Measurements from ENCODE around the gene TMA16. TPM values are rescaled to one million over a fixed set of nuclear protein-coding genes. Genes with fewer than 3 reads are reported as not detected.
"Not testable (repeated sequence)": the region's sequence is repeated elsewhere in the genome, so short reads cannot be mapped to it uniquely, and the experiment has no call there.

Gene TMA16
- total RNA-seq, result 23.6 and 43.4 TPM in 2 replicates

GRCh38 chr4:163494360-163495241 lies at the start of gene TMA16:
Gene TMA16 (plus strand): TSS chr4:163494690. CDS start chr4:163494802, 112 bp downstream.
- H3K36me3 ChIP-seq (ENCODE audit: control insufficient read depth, insufficient read depth, low read length), result no peaks in the 10 kb centered on the region
- peak; percentile 43 for FAIRE-seq
- H3K4me3 ChIP-seq (ENCODE audit: low read depth, low read length), result peak within 1 kb of the TSS; percentile 72
- no peak for TF ChIP-seq CTCF (IDR thresholded peaks at IDR 0.05; ENCODE audit: insufficient read depth, low read length, severe bottlenecking)
- DNase-seq (ENCODE audit: low read depth), result peak; percentile 82
- no peaks in the 10 kb centered on the region for H3K27me3 ChIP-seq (ENCODE audit: control insufficient read depth, insufficient read depth, low read length)

- not testable (repeated sequence) for DNase-seq (ENCODE audit: low read depth); H3K27me3 ChIP-seq (ENCODE audit: control insufficient read depth, insufficient read depth, low read length); FAIRE-seq; H3K36me3 ChIP-seq (ENCODE audit: control insufficient read depth, insufficient read depth, low read length); H3K4me3 ChIP-seq (ENCODE audit: low read depth, low read length)
Observed at GRCh38 chr4:163447023-163447422, 47.5 kb upstream of the TMA16 start.

- Histone ChIP-seq H3K4me3 (ENCODE audit: low read depth, low read length) (no peak overlapping the region), H3K36me3 (ENCODE audit: control insufficient read depth, insufficient read depth, low read length) (no peaks in the 10 kb centered on the region), H3K27me3 (ENCODE audit: control insufficient read depth, insufficient read depth, low read length) (no peaks in the 10 kb centered on the region)
- no peak for DNase-seq (ENCODE audit: low read depth)
- no peak for FAIRE-seq
- TF ChIP-seq CTCF (IDR thresholded peaks at IDR 0.05; ENCODE audit: insufficient read depth, low read length, severe bottlenecking), result no peak
Observed at GRCh38 chr4:163447481-163447880, 47.0 kb upstream of the TMA16 start.

- FAIRE-seq (no peak), DNase-seq (ENCODE audit: low read depth) (peak; percentile 81)
- no peak overlapping the region for H3K4me3 ChIP-seq (ENCODE audit: low read depth, low read length)
- H3K36me3 ChIP-seq (ENCODE audit: control insufficient read depth, insufficient read depth, low read length), result no peaks in the 10 kb centered on the region
- TF ChIP-seq CTCF (IDR thresholded peaks at IDR 0.05; ENCODE audit: insufficient read depth, low read length, severe bottlenecking), result no peak
- H3K27me3 ChIP-seq (ENCODE audit: control insufficient read depth, insufficient read depth, low read length), result no peaks in the 10 kb centered on the region
Observed at GRCh38 chr4:163448540-163449203, 45.8 kb upstream of the TMA16 start.

GRCh38 chr4:163462556-163462955 lies 31.9 kb upstream of the TMA16 start:
- no peak for FAIRE-seq

More at GRCh38 chr4:163462556-163462955, 31.9 kb upstream of the TMA16 start:
- no peak for TF ChIP-seq CTCF (IDR thresholded peaks at IDR 0.05; ENCODE audit: insufficient read depth, low read length, severe bottlenecking)
- no peaks in the 10 kb centered on the region for H3K27me3 ChIP-seq (ENCODE audit: control insufficient read depth, insufficient read depth, low read length)
- no peak overlapping the region for H3K4me3 ChIP-seq (ENCODE audit: low read depth, low read length)
- DNase-seq (ENCODE audit: low read depth), result peak; percentile 86
- no peaks in the 10 kb centered on the region for H3K36me3 ChIP-seq (ENCODE audit: control insufficient read depth, insufficient read depth, low read length)

Measured in bronchial epithelial cell (primary cell).